HG03469 (cell line): ENCODE measurements around the gene MME.

Experiments
- ATAC-seq: cut with Tn5 transposase; IDR thresholded peaks from one replicate; pipeline ENCODE4 v1.9.1; 2021; ENCODE audit warnings: mild to moderate bottlenecking, moderate library complexity, moderate number of reproducible peaks; ENCODE audit not compliant: unreplicated experiment

MME gene

GRCh38 chr3:155135003-155135402, 54.9 kb downstream of the MME start:
- ATAC-seq, result no peak

DNA sequence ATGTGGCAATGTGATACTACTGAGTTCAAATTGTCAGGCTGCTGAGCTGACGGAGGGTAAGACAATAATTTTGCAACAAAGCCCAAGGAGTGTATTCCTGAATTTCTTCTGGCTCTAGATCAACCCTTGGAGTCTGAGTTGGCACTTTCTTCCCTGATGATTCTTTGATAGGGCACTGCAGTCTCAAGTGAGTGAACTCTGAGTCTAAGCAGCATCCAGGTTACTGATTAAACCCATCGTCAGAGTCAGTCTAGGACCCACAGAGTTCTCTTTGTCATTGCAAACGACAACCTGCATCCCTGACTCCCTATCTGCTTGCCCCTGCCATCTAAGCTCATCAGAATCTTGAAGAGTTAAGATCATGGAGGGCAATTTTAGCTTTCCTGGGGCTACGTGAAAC, 58.6 kb downstream of the MME start:
- ATAC-seq, result no peak

GRCh38 chr3:155147588-155147987, 67.5 kb downstream of the MME start:
- no peak for ATAC-seq

GRCh38 chr3:155149494-155149893, 69.4 kb downstream of the MME start:
- ATAC-seq, result no peak

- ATAC-seq, result no peak
These were observed 73.4 kb downstream of the MME start for GRCh38 chr3:155153242-155154186.

GRCh38 chr3:155154255-155154654, 74.1 kb downstream of the MME start:
- ATAC-seq, result no peak

GRCh38 chr3:155158346-155159037, 78.4 kb downstream of the MME start:
- no peak for ATAC-seq

GRCh38 chr3:155159301-155159700, 79.2 kb downstream of the MME start:
- no peak for ATAC-seq

- no peak for ATAC-seq
These were observed 81.6 kb downstream of the MME start for GRCh38 chr3:155161640-155162292.

DNA sequence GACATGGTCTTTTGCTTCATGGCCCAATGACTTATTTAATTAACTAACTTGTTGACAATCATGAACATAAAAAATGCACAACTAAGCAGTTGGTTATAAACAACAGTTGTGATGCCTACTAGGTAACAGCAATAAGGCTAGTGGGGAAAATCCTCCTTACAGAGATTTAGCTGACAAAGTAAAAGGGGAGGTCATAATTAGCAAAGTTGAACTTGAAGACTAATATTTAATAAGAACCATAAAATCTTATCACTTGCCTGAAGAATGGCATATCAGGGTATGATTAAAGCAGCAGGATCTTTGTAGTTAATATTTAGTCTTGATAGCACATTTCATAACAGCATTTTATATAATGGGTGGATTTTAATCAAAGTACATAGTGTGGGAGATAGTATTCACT, 84.2 kb downstream of the MME start:
- no peak for ATAC-seq

DNA sequence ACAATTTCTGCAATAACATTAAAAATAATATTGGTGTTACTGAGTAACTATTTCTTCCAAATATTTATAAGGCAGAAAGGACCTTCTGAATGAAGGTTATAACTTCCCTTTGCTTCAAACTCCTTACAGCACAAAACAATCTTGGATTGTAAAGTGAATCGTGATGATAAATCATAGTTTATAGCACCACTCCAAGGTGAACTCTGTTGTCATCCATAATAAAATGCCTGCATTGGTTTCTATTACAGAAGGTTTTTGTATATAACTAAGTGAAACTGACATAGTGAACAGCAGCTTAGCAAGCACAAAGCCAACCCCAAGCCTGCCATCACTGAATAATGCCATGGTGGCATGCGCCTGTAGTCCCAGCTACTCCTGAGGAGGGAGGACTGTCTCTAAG, 86.3 kb downstream of the MME start:
- no peak for ATAC-seq

DNA sequence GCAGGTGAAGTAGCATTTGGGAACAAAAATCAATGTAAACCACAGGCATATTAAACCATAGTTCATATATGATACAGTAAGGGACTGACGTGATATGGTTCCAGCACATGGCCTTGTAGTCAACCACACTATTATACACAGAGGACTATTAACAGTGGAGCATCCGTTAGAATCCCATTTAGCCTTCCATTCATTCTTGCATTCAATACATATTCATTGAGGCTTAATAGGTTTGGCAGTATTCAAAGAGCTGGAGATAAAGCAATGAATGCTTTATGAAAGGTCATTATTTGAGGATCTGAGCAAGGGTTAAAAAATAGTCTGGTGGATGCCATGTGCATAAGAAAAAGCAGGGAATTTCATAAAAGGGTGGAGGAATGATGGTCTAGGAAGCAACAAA, 89.1 kb downstream of the MME start:
- no peak for ATAC-seq

DNA sequence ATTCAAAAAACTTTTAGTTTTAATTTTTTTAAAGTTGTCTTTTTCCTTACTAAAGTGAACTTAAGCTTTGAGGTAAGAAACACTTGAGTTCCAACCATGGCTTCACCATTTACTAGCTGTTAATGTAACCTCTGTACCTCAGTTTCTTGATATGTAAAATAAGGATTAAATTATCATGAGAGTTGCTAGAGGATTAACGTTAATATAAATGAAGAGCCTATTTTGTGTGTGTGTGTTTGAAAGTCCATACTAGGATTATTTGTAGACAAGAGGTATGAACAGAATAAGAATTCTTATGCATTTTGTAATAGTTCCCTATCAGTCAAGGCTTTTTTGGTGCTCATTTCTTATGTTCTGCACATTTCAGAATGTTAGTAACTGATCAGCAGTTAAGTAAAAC, 93.7 kb downstream of the MME start:
- ATAC-seq, result no peak

GRCh38 chr3:155178810-155179436, 98.8 kb downstream of the MME start:
- no peak for ATAC-seq

DNA sequence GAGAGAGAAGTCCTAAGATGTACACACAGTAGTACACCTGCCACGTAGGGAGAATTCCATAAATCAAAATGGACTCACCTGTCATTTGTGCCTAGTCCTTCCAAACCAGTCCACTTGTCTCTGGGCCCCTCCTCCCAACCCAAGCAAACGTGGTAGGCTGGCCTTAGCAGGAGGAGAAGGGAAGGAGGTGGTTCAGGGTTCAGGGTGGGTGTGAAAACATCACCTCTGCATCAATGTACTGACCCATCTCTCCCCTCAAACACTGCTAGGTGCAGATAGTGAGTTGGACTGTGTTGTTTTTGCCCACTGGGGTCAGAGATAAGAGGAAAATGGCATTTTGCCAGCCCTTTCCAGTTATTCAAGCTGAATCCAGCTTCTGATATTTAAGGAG, 99.3 kb downstream of the MME start:
- no peak for ATAC-seq

DNA sequence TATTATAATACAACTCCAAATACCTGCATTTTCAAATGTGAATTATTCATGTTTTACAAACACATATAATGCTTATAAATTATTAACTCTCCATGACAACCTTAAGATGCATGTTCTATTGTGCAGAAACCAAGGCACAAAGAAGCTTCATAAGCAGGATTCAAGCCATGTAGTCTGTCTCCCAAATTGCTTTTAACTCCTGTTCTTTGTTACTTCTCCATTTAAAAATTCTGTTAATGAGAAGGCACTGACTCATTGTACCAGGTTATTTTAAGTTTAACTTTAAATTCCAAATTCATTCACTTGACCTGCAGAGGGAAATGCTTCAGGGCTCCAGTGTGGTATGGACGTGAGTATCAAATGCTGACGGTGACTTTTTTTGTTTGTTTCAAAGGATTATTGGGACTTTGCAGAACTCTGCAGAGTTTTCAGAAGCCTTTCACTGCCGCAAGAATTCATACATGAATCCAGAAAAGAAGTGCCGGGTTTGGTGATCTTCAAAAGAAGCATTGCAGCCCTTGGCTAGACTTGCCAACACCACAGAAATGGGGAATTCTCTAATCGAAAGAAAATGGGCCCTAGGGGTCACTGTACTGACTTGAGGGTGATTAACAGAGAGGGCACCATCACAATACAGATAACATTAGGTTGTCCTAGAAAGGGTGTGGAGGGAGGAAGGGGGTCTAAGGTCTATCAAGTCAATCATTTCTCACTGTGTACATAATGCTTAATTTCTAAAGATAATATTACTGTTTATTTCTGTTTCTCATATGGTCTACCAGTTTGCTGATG, 100.0 kb downstream of the MME start:
- ATAC-seq, result no peak

DNA sequence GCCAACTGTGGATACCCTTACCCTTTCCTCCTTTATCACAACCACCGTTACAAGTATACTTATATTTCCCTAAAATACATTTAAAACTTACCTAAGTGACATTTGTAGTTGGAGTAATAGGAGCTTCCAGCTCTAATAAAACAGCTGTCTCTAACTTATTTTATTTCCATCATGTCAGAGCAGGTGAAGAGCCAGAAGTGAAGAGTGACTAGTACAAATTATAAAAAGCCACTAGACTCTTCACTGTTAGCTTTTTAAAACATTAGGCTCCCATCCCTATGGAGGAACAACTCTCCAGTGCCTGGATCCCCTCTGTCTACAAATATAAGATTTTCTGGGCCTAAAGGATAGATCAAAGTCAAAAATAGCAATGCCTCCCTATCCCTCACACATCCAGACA, 102.3 kb downstream of the MME start:
- no peak for ATAC-seq

GRCh38 chr3:155184011-155184410, 103.9 kb downstream of the MME start:
- peak; percentile 43 for ATAC-seq

- ATAC-seq, result no peak
These were observed 105.5 kb downstream of the MME start for GRCh38 chr3:155185631-155186071.

DNA sequence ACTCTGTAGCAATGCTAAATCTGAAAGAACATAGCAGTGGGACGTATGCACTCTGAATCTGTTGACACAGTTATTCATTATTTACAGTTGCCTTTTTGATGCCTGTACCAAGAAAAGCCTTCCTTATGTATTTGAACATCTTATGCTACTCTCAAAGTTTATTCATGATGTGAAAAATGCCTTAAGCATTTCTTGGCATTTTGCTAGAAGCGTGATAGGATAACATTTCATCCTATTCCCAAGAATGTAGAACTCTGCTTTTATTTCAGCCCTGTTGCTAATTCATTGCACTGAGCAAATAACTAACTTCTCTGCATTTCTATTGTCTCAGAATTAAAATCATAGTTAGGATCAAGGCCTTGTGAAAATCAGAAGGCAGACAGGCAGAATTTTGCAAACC, 107.9 kb downstream of the MME start:
- ATAC-seq, result no peak
